Stromal cell of bone marrow (primary cell): ENCODE results near the gene MAD1L1.

Source experiments
- DNase-seq: peaks from one replicate; pipeline ENCODE4 v3.0.0-alpha.2; 2012; ENCODE audit warnings: low read depth

Gene MAD1L1

DNA sequence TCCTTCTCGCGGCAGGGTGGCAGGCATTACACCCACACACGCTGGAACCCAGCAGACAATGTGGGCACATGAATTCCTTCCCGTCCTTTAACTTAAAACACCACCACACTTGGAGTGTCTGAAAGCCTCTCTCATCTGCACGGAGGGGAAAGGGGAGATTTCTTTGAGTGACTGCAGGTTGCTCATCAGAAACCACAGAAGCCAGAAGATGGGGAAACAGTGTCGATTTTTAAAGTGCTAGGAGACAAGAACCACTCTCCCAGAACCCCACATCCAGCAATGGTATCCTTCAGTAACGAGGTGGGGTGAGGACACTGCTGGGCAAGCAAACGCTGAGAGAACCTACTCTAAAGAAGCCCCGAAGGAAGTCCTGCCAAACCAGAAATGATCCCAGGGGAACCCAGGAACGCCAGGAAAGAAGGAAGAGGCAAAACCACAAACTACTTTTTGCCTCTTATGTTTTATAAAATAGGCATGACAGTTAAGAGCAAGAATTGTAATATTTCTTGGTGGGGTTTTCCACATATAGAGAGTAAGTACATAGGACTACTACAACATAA is 308.4 kb downstream of the MAD1L1 start:
- no peak for DNase-seq

GRCh38 chr7:1923409-1924257 is 309.1 kb downstream of the MAD1L1 start:
- DNase-seq, result no peak

DNA sequence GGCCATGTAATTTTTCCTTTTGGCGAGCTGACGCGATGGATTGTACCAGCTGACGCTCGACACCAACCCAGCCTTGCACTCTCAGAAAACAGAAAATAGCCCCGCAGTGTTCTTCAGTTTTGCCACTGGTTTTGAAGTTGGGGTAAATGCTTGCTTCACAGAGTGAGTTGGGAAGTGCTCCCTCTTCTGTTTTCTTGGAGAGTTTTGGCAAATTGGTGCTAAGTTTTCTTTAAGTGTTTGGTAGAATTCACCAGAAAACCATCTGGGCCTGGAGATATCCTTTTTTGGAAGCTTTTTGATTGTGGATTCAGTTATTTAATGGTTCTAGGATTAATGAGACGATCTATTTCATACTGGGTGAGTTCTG is 309.9 kb downstream of the MAD1L1 start:
- DNase-seq, result no peak

DNA sequence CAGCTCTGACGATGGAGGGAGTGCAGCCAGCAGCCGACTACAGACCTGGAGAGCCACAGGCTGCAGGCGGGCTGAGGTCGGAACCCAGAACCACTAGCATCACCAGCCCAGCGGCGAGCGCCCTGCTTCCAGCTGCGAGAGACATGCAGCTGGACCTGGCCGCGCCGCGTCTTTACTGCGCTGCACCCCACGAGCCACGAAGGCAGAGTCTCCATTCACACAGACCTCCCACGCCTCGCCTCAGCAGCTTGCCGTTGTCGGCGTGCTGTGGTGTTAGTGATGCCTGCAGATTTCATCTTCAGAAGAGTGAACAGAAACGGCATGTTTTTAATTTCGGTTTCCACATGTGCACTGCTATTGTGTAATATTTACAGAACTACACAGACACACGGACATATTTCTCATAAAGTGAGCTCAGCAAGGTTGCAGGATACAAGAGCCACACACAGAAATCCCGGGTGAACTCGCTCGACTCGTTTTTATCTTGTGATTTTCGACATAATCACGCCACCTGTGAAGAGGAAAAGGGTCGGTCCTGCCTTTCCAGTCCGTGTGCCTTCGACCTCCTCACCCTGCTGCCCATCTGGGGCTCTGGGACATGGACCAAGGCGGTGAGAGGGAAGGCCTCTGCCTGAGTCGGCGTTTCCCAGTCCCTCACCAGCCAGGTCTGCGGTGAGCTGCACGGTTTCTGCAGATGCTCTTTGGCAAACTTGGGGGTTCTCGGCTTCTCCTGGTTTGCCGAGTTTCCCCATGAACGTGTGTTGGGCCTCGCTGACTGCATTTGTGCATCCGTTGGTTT is 310.5 kb downstream of the MAD1L1 start:
- no peak for DNase-seq

- no peak for DNase-seq
Measured at GRCh38 chr7:1920881-1921280, 311.9 kb downstream of the MAD1L1 start.

DNA sequence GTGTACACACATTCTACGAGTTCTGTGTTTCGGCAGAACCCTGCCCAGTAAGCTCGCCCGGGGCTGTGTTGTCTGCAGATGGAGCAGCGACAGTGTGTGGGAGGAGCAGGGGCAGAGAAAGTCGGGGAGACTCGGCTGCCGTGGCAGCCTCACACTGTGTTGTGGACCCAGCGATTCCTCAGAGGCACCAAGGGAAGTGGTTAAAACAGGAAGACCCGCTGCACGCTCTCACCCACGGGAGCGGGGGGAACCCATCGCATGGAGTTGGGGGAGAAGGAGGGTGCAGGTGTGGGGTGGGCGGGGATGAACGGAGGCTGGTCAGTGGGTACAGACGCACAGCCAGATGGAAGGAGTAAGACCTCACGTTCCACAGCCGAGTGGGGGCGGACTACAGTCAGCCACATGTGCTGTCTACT is 312.5 kb downstream of the MAD1L1 start:
- DNase-seq, result no peak

GRCh38 chr7:1919539-1920265 is 313.0 kb downstream of the MAD1L1 start:
- no peak for DNase-seq

GRCh38 chr7:1918881-1919525 is 313.7 kb downstream of the MAD1L1 start:
- no peak for DNase-seq

- no peak for DNase-seq
Measured at GRCh38 chr7:1918063-1918645, 314.6 kb downstream of the MAD1L1 start.

DNA sequence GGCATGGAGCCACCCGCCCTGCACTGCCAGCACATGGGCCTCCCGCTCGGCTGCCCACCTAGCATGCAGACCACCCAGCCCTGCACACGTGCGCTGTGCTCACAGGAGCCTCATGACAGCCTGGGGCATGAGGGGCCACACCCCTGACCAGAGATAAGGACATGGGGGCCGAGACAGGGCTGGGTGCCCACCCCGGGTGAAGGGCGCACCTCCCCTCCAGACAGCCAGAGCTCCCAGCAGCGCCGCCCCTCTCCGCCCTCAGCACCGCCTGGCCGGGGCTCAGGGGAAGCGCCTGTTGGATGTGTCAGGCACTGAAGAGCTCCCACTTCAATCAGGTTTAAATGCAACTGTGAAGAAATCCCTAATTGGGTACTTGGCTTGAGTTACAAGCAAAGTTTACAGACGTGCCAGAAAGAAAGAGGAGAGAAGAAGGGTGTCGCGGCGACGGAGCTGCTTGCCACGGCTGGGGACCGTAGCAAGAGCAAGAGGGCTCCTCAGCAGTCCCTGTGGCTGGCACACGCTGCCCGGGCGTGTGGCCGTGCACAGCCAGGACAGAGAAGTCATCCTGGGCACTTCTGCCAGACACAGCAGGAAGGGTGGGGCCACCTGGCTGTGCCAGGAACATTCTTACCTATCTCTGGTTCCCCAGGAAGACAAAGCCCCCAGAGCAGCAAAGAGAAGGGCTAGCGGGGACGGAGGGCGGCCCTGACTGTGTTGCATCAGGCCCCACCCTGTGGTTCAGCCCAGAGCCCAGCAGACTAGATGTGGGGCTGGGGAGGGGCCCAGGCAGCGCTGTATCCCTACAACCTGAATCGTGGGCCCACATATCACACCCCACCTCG is 315.3 kb downstream of the MAD1L1 start:
- no peak for DNase-seq

DNA sequence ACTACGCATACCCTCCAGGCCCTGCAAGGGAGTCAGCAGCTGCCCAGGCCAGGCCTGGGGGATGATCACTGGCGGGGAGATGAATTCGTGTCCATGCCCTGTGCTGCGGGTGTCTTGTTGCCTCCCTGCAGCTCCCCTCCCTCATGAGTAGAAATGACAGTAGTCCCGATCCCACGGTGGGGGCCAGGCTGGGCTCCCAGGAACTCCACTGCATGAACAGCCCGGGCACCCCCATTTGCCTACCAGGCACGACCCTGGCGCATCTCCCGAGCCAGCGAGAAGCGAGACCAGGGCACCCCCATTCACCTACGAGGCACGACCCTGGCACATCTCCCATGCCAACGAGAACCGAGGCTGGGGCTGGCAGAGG is 316.2 kb downstream of the MAD1L1 start:
- DNase-seq, result no peak

DNA sequence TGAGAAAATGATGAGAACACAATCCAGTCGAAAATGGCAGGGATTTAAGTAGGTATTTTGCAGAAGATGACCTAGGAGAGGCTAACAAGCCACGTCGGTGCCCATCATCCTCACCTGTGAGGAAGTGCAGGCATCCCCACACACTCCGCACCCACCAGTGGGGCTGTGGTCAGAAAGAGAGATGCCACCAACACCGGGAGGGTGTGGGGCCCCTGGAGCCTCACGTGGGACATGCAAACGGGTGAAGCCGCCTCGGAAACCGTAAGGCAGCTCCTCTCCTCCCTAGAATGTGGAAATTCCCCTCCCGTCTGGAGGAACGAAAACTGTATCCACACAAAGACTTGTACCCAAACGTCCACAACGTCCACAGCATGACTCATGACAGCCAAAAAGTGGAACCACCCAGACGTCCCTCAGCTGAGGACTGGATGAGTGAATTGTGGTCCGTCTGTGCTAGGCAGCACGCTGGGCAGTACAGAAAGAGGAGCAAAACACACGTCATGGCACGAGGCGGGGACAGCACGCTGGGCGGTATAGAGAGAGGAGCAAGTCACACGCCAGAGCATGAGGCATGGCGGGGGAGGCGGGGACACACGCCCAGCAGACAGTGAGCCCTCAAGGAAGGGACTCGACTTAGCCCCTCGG is 316.7 kb downstream of the MAD1L1 start:
- no peak for DNase-seq

GRCh38 chr7:1915326-1915725 is 317.4 kb downstream of the MAD1L1 start:
- DNase-seq, result no peak

DNA sequence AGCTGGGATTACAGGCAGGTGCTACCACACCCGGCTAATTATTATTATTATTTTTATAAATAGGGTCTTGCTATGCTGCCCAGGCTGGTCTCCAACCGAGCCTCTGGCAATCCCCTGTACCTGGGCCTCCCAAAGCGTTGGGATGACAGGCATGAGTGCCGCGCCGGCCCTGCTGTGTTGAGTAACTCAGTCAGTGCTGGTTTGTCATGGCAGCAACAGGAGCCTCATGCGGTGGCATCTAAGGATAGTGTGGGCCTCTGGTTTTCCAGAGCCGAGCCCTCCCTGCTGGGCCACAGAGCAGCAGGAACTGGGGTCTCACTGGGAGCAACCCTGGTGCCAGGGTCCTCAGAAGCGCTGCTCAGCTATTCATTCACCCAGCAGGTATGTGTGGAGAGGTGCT is 318.0 kb downstream of the MAD1L1 start:
- no peak for DNase-seq

- no peak for DNase-seq
Measured at GRCh38 chr7:1914321-1914720, 318.4 kb downstream of the MAD1L1 start.

DNA sequence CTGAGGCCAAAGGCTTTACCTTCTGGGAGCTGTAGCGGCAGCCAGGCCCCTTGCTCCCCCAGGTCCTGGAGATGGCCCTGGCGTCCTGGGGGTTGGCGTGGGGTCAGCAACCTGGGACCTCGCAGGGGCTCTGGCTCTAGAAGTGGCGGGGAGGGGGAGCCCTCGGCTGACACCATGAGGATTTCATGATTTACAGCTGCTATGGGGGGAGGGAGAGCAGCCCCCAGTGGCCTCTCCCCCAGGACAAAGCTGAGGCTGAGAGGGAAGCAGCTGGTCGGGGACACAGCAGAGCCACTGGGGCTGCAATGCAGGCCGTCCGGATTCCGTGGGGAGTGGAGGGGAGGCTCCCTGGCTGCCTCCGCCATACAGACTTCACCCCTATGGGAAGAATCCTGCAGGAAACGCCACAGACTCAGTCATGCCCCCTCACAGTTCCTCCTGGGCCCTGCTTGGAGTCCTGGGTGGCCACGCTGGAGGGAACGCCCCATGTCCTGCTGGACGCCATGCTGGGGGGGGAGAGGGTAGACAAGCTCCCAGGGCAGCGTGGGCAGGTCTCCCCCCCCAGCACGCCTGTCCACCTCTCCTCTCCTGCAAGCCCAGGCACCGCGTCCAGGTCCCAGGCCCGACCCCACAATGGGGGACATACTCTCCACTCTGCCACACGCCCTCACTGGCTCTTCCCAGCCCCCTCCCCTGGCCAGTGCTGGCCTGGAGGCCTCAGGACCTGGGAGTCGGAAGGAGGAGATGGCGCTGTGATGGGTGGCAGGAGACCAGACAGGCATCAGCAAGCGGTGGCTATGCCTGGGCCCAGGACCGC is 319.1 kb downstream of the MAD1L1 start:
- DNase-seq, result no peak

DNA sequence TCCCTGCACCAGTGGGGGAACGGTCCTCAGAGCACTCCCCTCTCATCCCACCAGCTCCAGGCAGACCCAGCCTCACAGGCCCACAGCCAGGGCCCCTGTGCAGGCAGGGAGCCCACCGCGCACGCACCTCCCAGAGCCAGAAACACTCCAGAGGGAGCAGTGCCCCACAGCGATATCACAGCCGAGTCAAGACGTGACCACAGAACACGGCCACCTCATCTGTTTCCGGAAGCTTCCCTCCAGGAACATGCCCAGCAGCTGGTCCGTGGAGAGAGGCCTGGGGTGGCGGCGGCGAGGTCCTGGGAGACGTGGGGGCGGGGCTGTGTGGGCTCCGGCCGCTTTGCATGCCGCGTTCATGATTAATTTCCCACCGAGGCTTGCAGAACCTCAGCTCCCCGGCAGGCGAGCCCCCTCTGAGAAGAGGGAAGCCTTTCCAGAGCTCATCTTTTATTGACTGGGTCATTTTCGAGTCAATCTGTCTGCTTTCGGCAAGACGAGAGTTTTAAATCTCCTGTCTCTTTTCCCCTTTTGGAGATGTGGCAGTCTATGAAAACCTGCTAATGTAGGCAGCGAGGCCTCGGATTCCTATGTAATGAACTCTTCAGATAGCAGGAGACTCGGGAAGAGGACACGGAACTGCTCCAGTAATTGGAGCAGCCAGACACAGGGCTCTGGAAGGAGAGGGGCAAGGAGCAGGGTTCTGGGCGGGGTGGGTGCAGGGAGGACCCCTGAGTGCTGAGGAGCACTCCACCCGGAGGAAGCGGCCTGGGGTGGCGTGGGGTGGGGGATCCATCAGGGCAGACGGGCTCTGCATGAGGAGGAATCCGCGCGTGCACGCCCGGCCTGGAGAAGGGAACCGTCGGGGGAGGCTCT is 319.9 kb downstream of the MAD1L1 start:
- DNase-seq, result no peak

DNA sequence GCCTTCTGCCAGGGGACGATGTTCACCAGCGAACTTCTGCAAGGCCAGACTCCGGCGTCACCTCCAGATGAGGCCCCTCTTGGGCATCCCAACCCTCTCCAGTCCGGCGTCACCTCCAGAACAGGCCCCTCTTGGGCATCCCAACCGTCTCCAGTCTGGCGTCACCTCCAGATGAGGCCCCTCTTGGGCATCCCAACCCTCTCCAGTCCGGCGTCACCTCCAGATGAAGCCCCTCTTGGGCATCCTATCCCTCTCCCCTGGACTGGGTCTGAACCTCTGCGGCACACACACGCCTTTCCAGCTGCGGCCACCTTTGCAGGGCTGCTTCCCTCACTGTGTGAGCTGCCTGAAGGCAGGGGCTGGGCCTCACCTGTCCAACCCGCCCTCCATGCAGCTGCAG is 321.2 kb downstream of the MAD1L1 start:
- no peak for DNase-seq
